ENCODE data around the gene GALNT14.

GALNT14 gene

GRCh38 chr2:31139671-31140070 is 1.4 kb upstream of the GALNT14 start:
- no peak for FAIRE-seq
- DNase-seq (ENCODE audit: insufficient read length, low spot score): no peak

GRCh38 chr2:31137211-31138036 is 816 bp downstream of the GALNT14 start:
- DNase-seq (ENCODE audit: insufficient read length, low spot score) (peak; percentile 30), FAIRE-seq (no peak)
- TF ChIP-seq SPI1 (IDR thresholded peaks at IDR 0.05; ENCODE audit: low read depth, low read length): no peak

More at GRCh38 chr2:31139671-31140070, 1.4 kb upstream of the GALNT14 start:
- no peak for TF ChIP-seq TAF1 (IDR thresholded peaks at IDR 0.05; ENCODE audit: low read depth, low read length)
- no peak for TF ChIP-seq POLR2AphosphoS5 (IDR thresholded peaks at IDR 0.05; ENCODE audit: low read depth, low read length)
- no peak for TF ChIP-seq POU2F2 (IDR thresholded peaks at IDR 0.05; ENCODE audit: low read depth, low read length)
- TF ChIP-seq POLR2A (IDR thresholded peaks at IDR 0.05; ENCODE audit: low read depth, low read length): no peak
- no peak for TF ChIP-seq PAX5 (IDR thresholded peaks at IDR 0.05; ENCODE audit: insufficient read depth, low read length, severe bottlenecking)
- no peak for TF ChIP-seq SPI1 (IDR thresholded peaks at IDR 0.05; ENCODE audit: low read depth, low read length)

- no peak for FAIRE-seq
- no peak for DNase-seq (ENCODE audit: insufficient read length, low spot score)
- TF ChIP-seq POU2F2 (IDR thresholded peaks at IDR 0.05; ENCODE audit: low read depth, low read length) (no peak), PAX5 (IDR thresholded peaks at IDR 0.05; ENCODE audit: insufficient read depth, low read length, severe bottlenecking) (no peak), TAF1 (IDR thresholded peaks at IDR 0.05; ENCODE audit: low read depth, low read length) (no peak), POLR2A (IDR thresholded peaks at IDR 0.05; ENCODE audit: low read depth, low read length) (no peak), SPI1 (IDR thresholded peaks at IDR 0.05; ENCODE audit: low read depth, low read length) (no peak), POLR2AphosphoS5 (IDR thresholded peaks at IDR 0.05; ENCODE audit: low read depth, low read length) (no peak)
Measured at GRCh38 chr2:31136732-31137131, 1.5 kb downstream of the GALNT14 start.

GRCh38 chr2:31136000-31136399 is 2.2 kb downstream of the GALNT14 start:
- TF ChIP-seq POLR2A (IDR thresholded peaks at IDR 0.05; ENCODE audit: low read depth, low read length) (no peak), PAX5 (IDR thresholded peaks at IDR 0.05; ENCODE audit: insufficient read depth, low read length, severe bottlenecking) (no peak), SPI1 (IDR thresholded peaks at IDR 0.05; ENCODE audit: low read depth, low read length) (no peak), POLR2AphosphoS5 (IDR thresholded peaks at IDR 0.05; ENCODE audit: low read depth, low read length) (no peak), TAF1 (IDR thresholded peaks at IDR 0.05; ENCODE audit: low read depth, low read length) (no peak), POU2F2 (IDR thresholded peaks at IDR 0.05; ENCODE audit: low read depth, low read length) (no peak)
- FAIRE-seq (no peak), DNase-seq (ENCODE audit: insufficient read length, low spot score) (no peak)

- no peak for TF ChIP-seq POU2F2 (IDR thresholded peaks at IDR 0.05; ENCODE audit: low read depth, low read length)
- no peak for TF ChIP-seq SPI1 (IDR thresholded peaks at IDR 0.05; ENCODE audit: low read depth, low read length)
- TF ChIP-seq POLR2A (IDR thresholded peaks at IDR 0.05; ENCODE audit: low read depth, low read length): no peak
- no peak for TF ChIP-seq TAF1 (IDR thresholded peaks at IDR 0.05; ENCODE audit: low read depth, low read length)
- no peak for TF ChIP-seq PAX5 (IDR thresholded peaks at IDR 0.05; ENCODE audit: insufficient read depth, low read length, severe bottlenecking)
- no peak for TF ChIP-seq POLR2AphosphoS5 (IDR thresholded peaks at IDR 0.05; ENCODE audit: low read depth, low read length)
- no peak for FAIRE-seq
- DNase-seq (ENCODE audit: insufficient read length, low spot score): no peak
Measured at GRCh38 chr2:31134480-31134879, 3.8 kb downstream of the GALNT14 start.

GRCh38 chr2:31132786-31133185 is 5.5 kb downstream of the GALNT14 start:
- no peak for DNase-seq (ENCODE audit: insufficient read length, low spot score)
- no peak for FAIRE-seq
- TF ChIP-seq POLR2AphosphoS5 (IDR thresholded peaks at IDR 0.05; ENCODE audit: low read depth, low read length): no peak
- TF ChIP-seq TAF1 (IDR thresholded peaks at IDR 0.05; ENCODE audit: low read depth, low read length): no peak
- no peak for TF ChIP-seq POU2F2 (IDR thresholded peaks at IDR 0.05; ENCODE audit: low read depth, low read length)
- no peak for TF ChIP-seq POLR2A (IDR thresholded peaks at IDR 0.05; ENCODE audit: low read depth, low read length)
- no peak for TF ChIP-seq SPI1 (IDR thresholded peaks at IDR 0.05; ENCODE audit: low read depth, low read length)
- TF ChIP-seq PAX5 (IDR thresholded peaks at IDR 0.05; ENCODE audit: insufficient read depth, low read length, severe bottlenecking): no peak

- DNase-seq (ENCODE audit: insufficient read length, low spot score) (no peak), FAIRE-seq (no peak)
- TF ChIP-seq POLR2AphosphoS5 (IDR thresholded peaks at IDR 0.05; ENCODE audit: low read depth, low read length) (no peak), POU2F2 (IDR thresholded peaks at IDR 0.05; ENCODE audit: low read depth, low read length) (no peak), PAX5 (IDR thresholded peaks at IDR 0.05; ENCODE audit: insufficient read depth, low read length, severe bottlenecking) (no peak), SPI1 (IDR thresholded peaks at IDR 0.05; ENCODE audit: low read depth, low read length) (no peak), TAF1 (IDR thresholded peaks at IDR 0.05; ENCODE audit: low read depth, low read length) (no peak), POLR2A (IDR thresholded peaks at IDR 0.05; ENCODE audit: low read depth, low read length) (no peak)
Measured at GRCh38 chr2:31131871-31132270, 6.4 kb downstream of the GALNT14 start.

- FAIRE-seq (no peak), DNase-seq (ENCODE audit: insufficient read length, low spot score) (no peak)
- TF ChIP-seq SPI1 (IDR thresholded peaks at IDR 0.05; ENCODE audit: low read depth, low read length) (no peak), POLR2A (IDR thresholded peaks at IDR 0.05; ENCODE audit: low read depth, low read length) (no peak), POU2F2 (IDR thresholded peaks at IDR 0.05; ENCODE audit: low read depth, low read length) (no peak), POLR2AphosphoS5 (IDR thresholded peaks at IDR 0.05; ENCODE audit: low read depth, low read length) (no peak), TAF1 (IDR thresholded peaks at IDR 0.05; ENCODE audit: low read depth, low read length) (no peak), PAX5 (IDR thresholded peaks at IDR 0.05; ENCODE audit: insufficient read depth, low read length, severe bottlenecking) (no peak)
Measured at GRCh38 chr2:31129375-31130171, 8.7 kb downstream of the GALNT14 start.

- FAIRE-seq (no peak), DNase-seq (ENCODE audit: insufficient read length, low spot score) (no peak)
- TF ChIP-seq POLR2AphosphoS5 (IDR thresholded peaks at IDR 0.05; ENCODE audit: low read depth, low read length) (no peak), POU2F2 (IDR thresholded peaks at IDR 0.05; ENCODE audit: low read depth, low read length) (no peak), POLR2A (IDR thresholded peaks at IDR 0.05; ENCODE audit: low read depth, low read length) (no peak), TAF1 (IDR thresholded peaks at IDR 0.05; ENCODE audit: low read depth, low read length) (no peak), SPI1 (IDR thresholded peaks at IDR 0.05; ENCODE audit: low read depth, low read length) (no peak), PAX5 (IDR thresholded peaks at IDR 0.05; ENCODE audit: insufficient read depth, low read length, severe bottlenecking) (no peak)
Measured at GRCh38 chr2:31127931-31128330, 10.3 kb downstream of the GALNT14 start.

Data from GM12891 (cell line).